ENCODE results near the gene MTREX. TPM values are rescaled to one million over a fixed set of nuclear protein-coding genes. Genes with fewer than 3 reads are reported as not detected.

Gene MTREX
- total and polyA plus RNA-seq, 10 of the 15 experiments (the other 5 are each of a cell fraction or from before 2014, with no cell fraction given) = 20.1 to 102 (median 49.0) TPM

GRCh38 chr5:55426455-55426854 lies 118.7 kb downstream of the MTREX start (continued):
- no peak for TF ChIP-seq REST (IDR thresholded peaks at IDR 0.05; ENCODE audit: low read depth, low read length)
- no peak for TF ChIP-seq CBFB (IDR thresholded peaks at IDR 0.05; ENCODE audit: low read depth)
- no peak for TF ChIP-seq PKNOX1 (IDR thresholded peaks at IDR 0.05)
- TF ChIP-seq MTA2 (IDR thresholded peaks at IDR 0.05; ENCODE audit: low read depth) = no peak
- no peak for TF ChIP-seq CEBPB (IDR thresholded peaks at IDR 0.05; ENCODE audit: borderline replicate concordance in 1 of 2, low read depth in 2 of 2, low read length in 2 of 2)
- no peak for TF ChIP-seq EED (IDR thresholded peaks at IDR 0.05; ENCODE audit: low read depth)
- TF ChIP-seq ESRRA (IDR thresholded peaks at IDR 0.05; ENCODE audit: low read length) = no peak
- no peak for TF ChIP-seq RCOR1 (conservative IDR thresholded peaks at IDR 0.05; ENCODE audit: low read depth, low read length)
- no peak for TF ChIP-seq MYB (IDR thresholded peaks at IDR 0.05; ENCODE audit: borderline replicate concordance, low read depth, low read length)

- DNase-seq (ENCODE audit: low read depth, low spot score) = no peak
- in situ Hi-C loops (cut with MboI) (no loop called here), intact Hi-C loops (cut with micrococcal nuclease; ENCODE audit: unreplicated experiment) (no loop called here)
- Histone ChIP-seq H3K9ac (ENCODE audit: control insufficient read depth, insufficient read depth, low read length) (no peak overlapping the region), H2AFZ (ENCODE audit: control insufficient read depth, low read depth, low read length) (no peak overlapping the region), H4K20me1 (ENCODE audit: control insufficient read depth, insufficient read depth) (no peaks in the 10 kb centered on the region), H3K9me3 (replicated peaks; ENCODE audit: control insufficient read depth, insufficient read depth, low read length) (no peaks in the 10 kb centered on the region; the same call in 2 of the 3 replicates), H3K27ac (ENCODE audit: control insufficient read depth, insufficient read depth) (no peak overlapping the region), H3K4me3 (no peak overlapping the region), H3K79me2 (ENCODE audit: control insufficient read depth, insufficient read depth, low read length) (no peaks in the 10 kb centered on the region), H3K27me3 (replicated peaks in 1 of 2; ENCODE audit: control insufficient read depth in 2 of 2, insufficient read depth in 2 of 2, low read length in 1 of 2) (no peaks in the 10 kb centered on the region), H3K36me3 (ENCODE audit: control insufficient read depth in 2 of 2, insufficient read depth in 2 of 2, low read length in 1 of 2) (peaks cover 12 to 34% of the 10 kb centered on the region in 2 experiments), H3K4me2 (ENCODE audit: control insufficient read depth, insufficient read depth) (no peak overlapping the region), H3K4me1 (ENCODE audit: control insufficient read depth, insufficient read depth, low read length) (no peaks in the 10 kb centered on the region)
- no peak for ATAC-seq
- ChIA-PET POLR2A (no interaction called here), SMC1A (ENCODE audit: uncharacterized antibody, unreplicated experiment) (interaction anchor here (0.6 kb wide), 1 partner anchor 21 kb away, joined by 3 read pairs; no protein-coding TSS in a partner anchor), CTCF (interaction anchor here (1.0 kb wide), 2 partner anchors 9 to 21 kb away, joined by 3 read pairs; no protein-coding TSS in a partner anchor), RAD21 (ENCODE audit: unreplicated experiment) (no interaction called here)
- BruUV-seq (replicated peaks) = no TSS peak
- FAIRE-seq = no peak
- WGBS (ENCODE audit: insufficient coverage, insufficient replicate concordance, low lambda C conversion rate, missing lambda C conversion rate) = 96% methylated on average over 1 of the region's 1 CpG
- no peak for TF ChIP-seq ZNF207 (IDR thresholded peaks at IDR 0.05; ENCODE audit: borderline replicate concordance)
- no peak for TF ChIP-seq NFYB (IDR thresholded peaks at IDR 0.05; ENCODE audit: insufficient read depth, low read depth, low read length)
- no peak for TF ChIP-seq HDAC2 (IDR thresholded peaks at IDR 0.05)
- TF ChIP-seq HDAC6 (IDR thresholded peaks at IDR 0.05; ENCODE audit: unreplicated experiment) = no peak
- TF ChIP-seq ELK1 (IDR thresholded peaks at IDR 0.05; ENCODE audit: low read depth, low read length) = no peak
- no peak for TF ChIP-seq ZBED1 (IDR thresholded peaks at IDR 0.05; ENCODE audit: borderline replicate concordance)
- no peak for TF ChIP-seq USF2 (IDR thresholded peaks at IDR 0.05; ENCODE audit: borderline replicate concordance, low read depth, low read length)
- TF ChIP-seq BHLHE40 (IDR thresholded peaks at IDR 0.05; ENCODE audit: borderline replicate concordance in 1 of 2, low read depth in 2 of 2, low read length in 1 of 2) = no peak
- TF ChIP-seq TARDBP (IDR thresholded peaks at IDR 0.05; ENCODE audit: borderline replicate concordance) = no peak
- TF ChIP-seq NR2C1 (IDR thresholded peaks at IDR 0.05) = no peak
These were observed 119.4 kb downstream of the MTREX start for GRCh38 chr5:55427157-55427556.
